ENCODE measurements around the gene BTBD16.

BTBD16 gene

DNA sequence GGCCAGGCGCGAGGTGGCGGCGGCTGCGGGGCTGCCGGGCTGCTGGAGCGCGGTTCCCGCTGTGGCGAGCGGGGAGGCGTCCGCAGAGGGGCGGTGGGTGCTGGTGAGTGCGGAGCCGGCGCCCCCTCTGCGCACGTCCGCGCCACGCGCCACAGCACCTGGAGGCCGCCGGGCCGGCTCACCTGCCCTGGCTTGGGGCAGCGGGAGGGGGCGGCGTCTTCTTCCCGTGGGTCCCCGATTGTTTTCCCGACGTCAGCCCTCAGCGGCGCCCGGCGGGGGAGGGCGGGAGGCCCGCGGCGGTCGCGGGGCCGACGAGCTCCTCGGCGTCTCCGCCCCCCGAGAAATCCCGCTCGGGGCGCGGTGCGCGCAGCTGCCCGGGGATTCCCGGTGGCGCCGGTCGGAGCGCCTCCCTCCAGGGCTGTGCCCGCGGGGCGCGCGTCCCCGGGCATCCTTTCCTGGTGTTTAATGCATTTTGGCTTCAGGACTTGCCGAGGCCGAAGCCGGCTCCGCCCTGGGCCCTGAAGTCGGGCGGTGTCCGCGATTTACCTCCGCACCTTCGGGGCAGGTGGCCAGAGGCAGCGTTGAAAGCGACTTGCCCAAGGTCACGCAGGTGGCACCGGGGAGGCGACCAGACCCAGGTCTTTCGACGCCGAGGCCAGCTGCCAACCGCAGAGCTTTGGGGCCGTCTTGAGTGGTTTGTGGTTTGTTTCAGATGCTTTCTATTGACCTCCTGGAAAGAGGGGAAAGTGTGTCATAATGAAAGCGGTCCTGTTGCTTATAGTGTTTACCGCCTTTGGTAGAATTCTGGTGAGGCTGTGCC lies 104.0 kb downstream of the BTBD16 start:
- TF ChIP-seq, protein P1, sequence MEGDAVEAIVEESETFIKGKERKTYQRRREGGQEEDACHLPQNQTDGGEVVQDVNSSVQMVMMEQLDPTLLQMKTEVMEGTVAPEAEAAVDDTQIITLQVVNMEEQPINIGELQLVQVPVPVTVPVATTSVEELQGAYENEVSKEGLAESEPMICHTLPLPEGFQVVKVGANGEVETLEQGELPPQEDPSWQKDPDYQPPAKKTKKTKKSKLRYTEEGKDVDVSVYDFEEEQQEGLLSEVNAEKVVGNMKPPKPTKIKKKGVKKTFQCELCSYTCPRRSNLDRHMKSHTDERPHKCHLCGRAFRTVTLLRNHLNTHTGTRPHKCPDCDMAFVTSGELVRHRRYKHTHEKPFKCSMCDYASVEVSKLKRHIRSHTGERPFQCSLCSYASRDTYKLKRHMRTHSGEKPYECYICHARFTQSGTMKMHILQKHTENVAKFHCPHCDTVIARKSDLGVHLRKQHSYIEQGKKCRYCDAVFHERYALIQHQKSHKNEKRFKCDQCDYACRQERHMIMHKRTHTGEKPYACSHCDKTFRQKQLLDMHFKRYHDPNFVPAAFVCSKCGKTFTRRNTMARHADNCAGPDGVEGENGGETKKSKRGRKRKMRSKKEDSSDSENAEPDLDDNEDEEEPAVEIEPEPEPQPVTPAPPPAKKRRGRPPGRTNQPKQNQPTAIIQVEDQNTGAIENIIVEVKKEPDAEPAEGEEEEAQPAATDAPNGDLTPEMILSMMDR (IDR thresholded peaks at IDR 0.05; ENCODE audit: low read length, missing control alignments) = no peak

DNA sequence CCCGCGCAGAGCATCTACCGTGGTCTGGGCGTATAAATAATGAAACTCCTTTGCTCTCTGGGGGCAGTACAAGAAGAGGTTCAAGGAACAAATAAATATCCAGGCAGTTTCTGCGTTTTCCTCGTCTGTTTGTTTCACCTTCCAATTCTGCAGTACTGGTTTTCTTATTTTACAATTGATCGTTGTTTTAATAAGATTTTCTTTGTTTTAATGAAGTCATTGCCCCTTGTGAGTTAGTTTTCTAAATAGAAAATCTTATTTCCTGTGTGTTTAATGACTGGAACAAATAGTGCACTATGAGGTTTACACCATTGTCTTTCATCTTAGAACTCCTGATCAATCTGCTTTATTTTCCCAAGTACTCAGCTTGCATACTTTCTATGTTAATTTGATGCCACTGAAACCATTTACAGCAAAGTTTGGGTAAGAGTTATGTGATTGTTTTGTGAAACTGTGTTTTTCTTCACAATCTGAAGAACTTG lies 104.6 kb downstream of the BTBD16 start:
- TF ChIP-seq, protein P1 (IDR thresholded peaks at IDR 0.05; ENCODE audit: low read length, missing control alignments) = no peak
- no peak for DNase-seq (ENCODE audit: low read depth)

More for the DNA sequence above, 104.0 kb downstream of the BTBD16 start:
- peak overlapping the region; percentile 79 for H3K4me3 ChIP-seq (replicated peaks; ENCODE audit: low read depth, low read length)
- peak; percentile 42 for DNase-seq (ENCODE audit: low read depth)

DNA sequence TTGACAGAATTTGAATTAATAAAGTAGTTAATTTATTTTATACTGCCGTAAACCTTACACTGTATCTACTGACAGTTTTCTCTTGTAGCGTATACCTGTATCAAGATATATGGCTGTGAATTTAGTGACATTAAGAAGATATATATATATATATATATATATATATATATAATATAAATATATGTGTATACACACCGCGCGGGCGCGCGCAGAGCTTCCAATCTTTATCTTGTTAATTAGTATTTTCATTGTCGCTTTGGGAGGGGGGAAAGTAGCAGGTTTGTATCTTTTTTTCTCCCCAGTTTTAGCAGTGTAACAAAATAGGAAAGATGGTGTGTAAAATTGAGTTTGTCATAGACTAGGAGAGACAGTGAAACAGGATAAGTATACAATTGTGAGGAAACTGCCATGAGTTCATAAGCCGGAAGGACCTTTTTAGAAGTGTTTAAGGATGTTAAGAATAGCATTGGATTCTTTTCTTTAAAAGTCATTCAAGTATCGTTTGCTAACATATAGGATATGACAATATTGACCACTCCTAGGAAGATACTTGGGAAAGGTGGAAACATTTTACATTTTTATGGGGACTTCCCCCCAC lies 105.4 kb downstream of the BTBD16 start:
- no peak overlapping the region for H3K4me3 ChIP-seq (replicated peaks; ENCODE audit: low read depth, low read length)
- DNase-seq (ENCODE audit: low read depth) = no peak
- TF ChIP-seq, protein P1 (IDR thresholded peaks at IDR 0.05; ENCODE audit: low read length, missing control alignments) = no peak

More for the DNA sequence above, 104.6 kb downstream of the BTBD16 start:
- peak overlapping the region; percentile 79 for H3K4me3 ChIP-seq (replicated peaks; ENCODE audit: low read depth, low read length)

DNA sequence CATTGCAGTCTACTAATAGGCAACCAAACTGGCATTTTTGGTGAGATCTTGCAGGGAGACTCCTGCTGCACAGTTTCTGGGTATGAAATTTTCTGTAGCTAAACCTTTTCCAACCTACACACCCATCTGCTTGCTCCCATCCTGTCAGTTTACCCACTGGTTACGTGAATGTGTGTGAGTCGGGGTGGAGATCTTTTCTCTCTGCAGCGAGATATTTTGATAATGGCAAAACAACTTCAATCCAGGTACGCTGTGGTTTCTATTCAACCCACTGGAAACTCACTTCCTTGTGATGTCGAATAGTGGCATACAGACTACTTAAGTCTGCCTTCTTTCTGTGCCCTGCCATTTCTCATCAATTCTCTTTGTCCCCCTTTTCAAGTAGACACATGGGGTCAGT lies 107.9 kb downstream of the BTBD16 start:
- no peak overlapping the region for H3K4me3 ChIP-seq (replicated peaks; ENCODE audit: low read depth, low read length)
- TF ChIP-seq, protein P1 (IDR thresholded peaks at IDR 0.05; ENCODE audit: low read length, missing control alignments) = no peak
- no peak for DNase-seq (ENCODE audit: low read depth)

DNA sequence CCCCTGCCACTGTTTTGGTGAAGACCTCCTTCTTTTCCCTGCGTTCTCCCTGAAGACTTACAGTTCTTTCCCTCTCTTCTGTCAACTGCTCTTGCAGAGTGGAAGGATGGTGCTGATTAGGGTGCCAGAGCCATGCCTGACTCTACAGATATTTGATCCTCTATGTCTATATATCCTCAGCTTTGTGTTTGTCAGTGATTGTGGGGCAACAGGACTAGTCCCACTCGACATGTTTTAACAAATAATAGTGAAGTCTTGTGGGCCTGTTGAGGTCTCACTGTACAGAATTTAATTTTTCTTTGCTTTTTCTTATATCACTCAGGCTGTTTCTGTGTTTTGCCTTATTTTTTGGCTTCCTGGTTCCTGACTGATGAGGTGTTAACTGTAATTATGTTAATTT lies 108.4 kb downstream of the BTBD16 start:
- DNase-seq (ENCODE audit: low read depth) = no peak
- TF ChIP-seq, protein P1 (IDR thresholded peaks at IDR 0.05; ENCODE audit: low read length, missing control alignments) = no peak
- no peak overlapping the region for H3K4me3 ChIP-seq (replicated peaks; ENCODE audit: low read depth, low read length)

DNA sequence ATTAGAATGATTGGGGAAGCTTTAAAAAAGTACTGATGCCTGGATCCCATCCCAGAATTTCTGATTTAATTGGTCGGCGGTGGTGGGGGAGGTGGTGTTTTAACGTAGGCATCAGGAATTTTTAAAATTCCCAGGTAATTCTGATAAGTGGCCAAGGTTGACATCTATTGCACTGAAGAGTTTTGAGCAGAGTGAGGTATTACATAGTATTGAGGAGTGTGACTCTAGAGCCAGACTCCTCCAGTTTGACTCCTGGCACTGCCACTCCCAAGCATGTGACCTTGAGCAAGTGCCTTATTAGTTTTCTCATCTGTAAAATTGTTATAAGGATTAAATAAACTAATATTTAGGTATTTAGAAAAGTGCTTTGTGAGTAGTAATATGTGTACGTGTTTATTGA lies 109.6 kb downstream of the BTBD16 start:
- TF ChIP-seq, protein P1 (IDR thresholded peaks at IDR 0.05; ENCODE audit: low read length, missing control alignments) = no peak
- H3K4me3 ChIP-seq (replicated peaks; ENCODE audit: low read depth, low read length) = no peak overlapping the region
- DNase-seq (ENCODE audit: low read depth) = no peak

Measured in fibroblast of pulmonary artery (primary cell).